Activated CD4-positive, CD25-positive, alpha-beta regulatory T cell (primary cell): Measurements from ENCODE around the gene SMIM28.
"Not testable (repeated sequence)": the region's sequence is repeated elsewhere in the genome, so short reads cannot be mapped to it uniquely, and the experiment has no call there.

ENCODE experiments used
- DNase-seq, 4 experiments: peaks; one replicate each; lab custom pipeline; 2025; lab: John Stamatoyannopoulos, UW

SMIM28 gene

GRCh38 chr6:138405816-138406413 lies 28.2 kb downstream of the SMIM28 start:
- DNase-seq: no peak

- no peak for DNase-seq
These were observed 28.7 kb downstream of the SMIM28 start for GRCh38 chr6:138406443-138406842.

- no peak for DNase-seq
These were observed 32.5 kb downstream of the SMIM28 start for GRCh38 chr6:138410048-138410735.

GRCh38 chr6:138410972-138411880 lies 33.5 kb downstream of the SMIM28 start:
- DNase-seq: no peak

GRCh38 chr6:138415125-138415524 lies 37.4 kb downstream of the SMIM28 start:
- DNase-seq: no peak

GRCh38 chr6:138416206-138416605 lies 38.5 kb downstream of the SMIM28 start:
- no peak for DNase-seq

GRCh38 chr6:138417493-138418117 lies 39.9 kb downstream of the SMIM28 start:
- no peak for DNase-seq

- DNase-seq: no peak
These were observed 40.5 kb downstream of the SMIM28 start for GRCh38 chr6:138418118-138418742.

- no peak for DNase-seq
These were observed 42.1 kb downstream of the SMIM28 start for GRCh38 chr6:138419766-138420165.

GRCh38 chr6:138420356-138420755 lies 42.7 kb downstream of the SMIM28 start:
- no peak for DNase-seq

GRCh38 chr6:138421089-138421488 lies 43.4 kb downstream of the SMIM28 start:
- DNase-seq: no peak

GRCh38 chr6:138421608-138422007 lies 43.9 kb downstream of the SMIM28 start:
- no peak for DNase-seq

- no peak for DNase-seq
These were observed 45.2 kb downstream of the SMIM28 start for GRCh38 chr6:138422861-138423260.

- no peak for DNase-seq
These were observed 46.5 kb downstream of the SMIM28 start for GRCh38 chr6:138424004-138424904.

GRCh38 chr6:138425256-138425655 lies 47.6 kb downstream of the SMIM28 start:
- not testable (repeated sequence) for DNase-seq

GRCh38 chr6:138426500-138427123 lies 48.9 kb downstream of the SMIM28 start:
- DNase-seq: no peak

GRCh38 chr6:138427701-138428100 lies 50.0 kb downstream of the SMIM28 start:
- no peak for DNase-seq

- no peak for DNase-seq
These were observed 51.4 kb downstream of the SMIM28 start for GRCh38 chr6:138428944-138429598.

GRCh38 chr6:138429761-138430160 lies 52.1 kb downstream of the SMIM28 start:
- DNase-seq: no peak
